ENCODE measurements around the gene NHS.

DNA sequence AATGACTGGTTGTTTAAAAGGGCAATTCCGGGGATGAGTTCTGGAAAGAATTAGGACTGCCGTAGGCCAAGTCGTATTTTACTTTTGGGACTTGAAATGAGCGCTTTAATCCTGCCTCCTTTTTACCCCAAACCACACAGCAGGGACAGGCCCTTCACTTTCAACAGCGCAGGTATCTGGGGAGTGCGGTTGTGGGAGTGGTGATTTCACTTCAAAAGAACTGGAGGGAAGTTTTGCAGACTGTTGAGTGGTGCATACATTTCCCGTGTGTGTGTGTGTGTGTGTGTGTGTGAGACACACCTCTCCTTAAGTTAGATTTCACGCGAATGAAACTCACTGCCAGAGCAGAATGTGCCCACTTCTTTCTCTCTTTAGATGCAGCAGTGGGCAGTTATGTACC, 2.8 kb downstream of the NHS start:
- TF ChIP-seq EZH2 (IDR thresholded peaks at IDR 0.05; ENCODE audit: insufficient read depth, low read length), result no peak
- TF ChIP-seq, protein P1, sequence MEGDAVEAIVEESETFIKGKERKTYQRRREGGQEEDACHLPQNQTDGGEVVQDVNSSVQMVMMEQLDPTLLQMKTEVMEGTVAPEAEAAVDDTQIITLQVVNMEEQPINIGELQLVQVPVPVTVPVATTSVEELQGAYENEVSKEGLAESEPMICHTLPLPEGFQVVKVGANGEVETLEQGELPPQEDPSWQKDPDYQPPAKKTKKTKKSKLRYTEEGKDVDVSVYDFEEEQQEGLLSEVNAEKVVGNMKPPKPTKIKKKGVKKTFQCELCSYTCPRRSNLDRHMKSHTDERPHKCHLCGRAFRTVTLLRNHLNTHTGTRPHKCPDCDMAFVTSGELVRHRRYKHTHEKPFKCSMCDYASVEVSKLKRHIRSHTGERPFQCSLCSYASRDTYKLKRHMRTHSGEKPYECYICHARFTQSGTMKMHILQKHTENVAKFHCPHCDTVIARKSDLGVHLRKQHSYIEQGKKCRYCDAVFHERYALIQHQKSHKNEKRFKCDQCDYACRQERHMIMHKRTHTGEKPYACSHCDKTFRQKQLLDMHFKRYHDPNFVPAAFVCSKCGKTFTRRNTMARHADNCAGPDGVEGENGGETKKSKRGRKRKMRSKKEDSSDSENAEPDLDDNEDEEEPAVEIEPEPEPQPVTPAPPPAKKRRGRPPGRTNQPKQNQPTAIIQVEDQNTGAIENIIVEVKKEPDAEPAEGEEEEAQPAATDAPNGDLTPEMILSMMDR (IDR thresholded peaks at IDR 0.05; ENCODE audit: insufficient read depth, low read depth, low read length), result no peak
